ENCODE data around the gene RPSA.

GRCh38 chr3:39433642-39434041, 27.1 kb downstream of the RPSA start:
- TF ChIP-seq RARB (CRISPR knock-in tag; IDR thresholded peaks at IDR 0.05): no peak
- TF ChIP-seq CSDC2 (CRISPR knock-in tag; IDR thresholded peaks at IDR 0.05): no peak
- TF ChIP-seq, protein P1, sequence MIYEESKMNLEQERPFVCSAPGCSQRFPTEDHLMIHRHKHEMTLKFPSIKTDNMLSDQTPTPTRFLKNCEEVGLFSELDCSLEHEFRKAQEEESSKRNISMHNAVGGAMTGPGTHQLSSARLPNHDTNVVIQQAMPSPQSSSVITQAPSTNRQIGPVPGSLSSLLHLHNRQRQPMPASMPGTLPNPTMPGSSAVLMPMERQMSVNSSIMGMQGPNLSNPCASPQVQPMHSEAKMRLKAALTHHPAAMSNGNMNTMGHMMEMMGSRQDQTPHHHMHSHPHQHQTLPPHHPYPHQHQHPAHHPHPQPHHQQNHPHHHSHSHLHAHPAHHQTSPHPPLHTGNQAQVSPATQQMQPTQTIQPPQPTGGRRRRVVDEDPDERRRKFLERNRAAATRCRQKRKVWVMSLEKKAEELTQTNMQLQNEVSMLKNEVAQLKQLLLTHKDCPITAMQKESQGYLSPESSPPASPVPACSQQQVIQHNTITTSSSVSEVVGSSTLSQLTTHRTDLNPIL (CRISPR knock-in tag; IDR thresholded peaks at IDR 0.05; ENCODE audit: low read depth): no peak
- TF ChIP-seq ZFP30 (CRISPR knock-in tag; IDR thresholded peaks at IDR 0.05): no peak

All from SK-N-SH treated with all-trans-retinoic acid at 6 μM for 48 hours (cell line).